IgD-negative memory B cell (primary cell): ENCODE results near the gene CCDC82. TPM values are rescaled to one million over a fixed set of nuclear protein-coding genes. Genes with fewer than 3 reads are reported as not detected.
A peak's percentile ranks its signal among the peaks of the same experiment; 100 is the strongest.

Experiments
- H3K27ac Mint-ChIP-seq, 3 donors: one replicate each; pipeline ENCODE4 v1.8.0; 2020 to 2022; ENCODE audit warnings: mild to moderate bottlenecking in 3 of 3, mixed read lengths in 3 of 3, moderate library complexity in 1 of 3
- H3K27me3 Mint-ChIP-seq: one replicate; pipeline ENCODE4 v1.8.0; 2021; ENCODE audit warnings: mixed read lengths
- H3K36me3 Mint-ChIP-seq: one replicate; pipeline ENCODE4 v1.8.0; 2020; ENCODE audit warnings: mild to moderate bottlenecking, mixed read lengths
- H3K4me1 Mint-ChIP-seq, 3 donors: one replicate each; pipeline ENCODE4 v1.8.0; 2020 to 2022; ENCODE audit warnings: mixed read lengths in 3 of 3, mild to moderate bottlenecking in 1 of 3
- H3K4me3 Mint-ChIP-seq, 4 donors: one replicate each; pipeline ENCODE4 v1.8.0; 2020 to 2022; ENCODE audit warnings: mild to moderate bottlenecking in 4 of 4, mixed read lengths in 4 of 4, moderate library complexity in 3 of 4
- H3K9me3 Mint-ChIP-seq, 3 donors: one replicate each; pipeline ENCODE4 v1.8.0; 2020 to 2021; ENCODE audit warnings: mixed read lengths in 3 of 3, mild to moderate bottlenecking in 1 of 3
- polyA plus RNA-seq: library from polyadenylated mRNA; unstranded; fragments of 300-500 nt; fragmentation: Illumina TruSeq; gene quantifications from one replicate; pipeline ENCODE4 v1.2.3, GENCODE V29; 2021

CCDC82 gene
- polyA plus RNA-seq, 1 donor from 2014 or later, result 24.0 TPM

DNA sequence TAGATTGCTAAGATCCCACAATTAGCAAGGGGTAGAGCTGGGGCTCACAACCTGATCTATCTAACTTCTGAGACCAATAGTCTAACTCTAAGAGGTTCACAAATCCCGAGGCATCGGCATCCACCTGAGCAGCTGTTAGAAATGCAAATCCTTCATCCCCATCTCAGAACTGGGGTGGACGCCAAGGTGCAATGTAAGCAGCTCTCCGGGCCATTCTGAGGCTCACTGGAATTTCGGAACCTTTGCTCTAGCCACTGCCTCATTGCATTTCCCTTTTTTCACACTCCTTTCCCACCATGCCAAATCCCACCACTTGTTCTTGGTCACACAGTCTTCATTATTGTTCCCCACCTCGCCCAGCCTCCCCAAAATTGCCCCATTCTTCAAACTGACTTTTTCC, 76.5 kb downstream of the CCDC82 start:
- H3K27me3 Mint-ChIP-seq, result no peaks in the 10 kb centered on the region
- no peak overlapping the region for H3K27ac Mint-ChIP-seq
- H3K36me3 Mint-ChIP-seq, result peaks cover 4% of the 10 kb centered on the region
- peak overlapping the region in 1 of 4 donors; percentile 69 for H3K4me3 Mint-ChIP-seq
- H3K9me3 Mint-ChIP-seq, result no peaks in the 10 kb centered on the region
- peaks cover 21 to 68% (median 54%) of the 10 kb centered on the region in 3 donors for H3K4me1 Mint-ChIP-seq

DNA sequence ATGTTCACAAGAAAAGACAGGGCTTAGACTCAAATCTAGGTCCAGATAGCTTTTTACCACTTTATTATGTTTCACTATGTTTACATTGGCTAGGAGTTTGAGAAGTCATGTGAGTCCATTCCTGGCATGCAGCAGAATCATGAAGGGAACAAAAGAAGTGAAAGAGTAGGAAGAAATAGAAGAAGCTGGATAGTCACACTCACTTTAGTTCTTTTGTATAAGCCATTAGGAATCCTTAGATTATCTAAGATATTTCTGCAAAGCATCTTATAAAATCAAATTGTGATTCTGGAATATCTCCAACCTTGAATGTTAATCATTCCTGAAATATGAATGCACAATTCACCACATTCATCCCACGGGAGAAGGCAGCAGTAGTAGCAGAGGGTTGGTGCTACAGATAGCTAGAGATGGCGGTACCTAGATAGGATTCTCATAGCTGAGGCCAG, 78.6 kb downstream of the CCDC82 start:
- peaks cover 27 to 58% (median 56%) of the 10 kb centered on the region in 3 donors for H3K4me1 Mint-ChIP-seq
- H3K4me3 Mint-ChIP-seq, result no peak overlapping the region
- no peaks in the 10 kb centered on the region for H3K9me3 Mint-ChIP-seq
- no peaks in the 10 kb centered on the region for H3K27me3 Mint-ChIP-seq
- H3K36me3 Mint-ChIP-seq, result peaks cover 2% of the 10 kb centered on the region
- peak overlapping the region in 1 of 3 donors; percentile 74 for H3K27ac Mint-ChIP-seq

DNA sequence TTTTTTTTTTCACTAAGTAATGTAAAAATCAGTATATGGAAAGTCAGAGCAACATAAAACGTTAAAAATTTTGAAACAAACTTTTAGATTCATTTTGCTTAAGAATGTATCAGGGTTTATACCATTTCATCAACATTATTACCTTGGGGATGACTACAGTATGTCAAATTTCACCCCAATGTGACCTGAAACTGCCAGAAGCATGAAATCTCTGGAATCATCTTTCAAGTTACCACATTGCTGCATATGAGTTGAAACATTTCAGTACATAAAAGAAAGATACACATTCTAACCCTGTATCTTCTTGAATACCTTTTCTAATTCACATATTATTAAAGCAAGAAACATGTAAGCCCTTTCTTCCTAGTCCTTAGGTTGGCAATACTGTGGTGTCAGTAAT, 79.5 kb downstream of the CCDC82 start:
- H3K4me1 Mint-ChIP-seq, result peaks cover 29 to 55% (median 53%) of the 10 kb centered on the region in 3 donors
- no peaks in the 10 kb centered on the region for H3K9me3 Mint-ChIP-seq
- no peak overlapping the region for H3K4me3 Mint-ChIP-seq
- H3K36me3 Mint-ChIP-seq, result peaks cover under 1% of the 10 kb centered on the region
- H3K27ac Mint-ChIP-seq, result no peak overlapping the region
- no peaks in the 10 kb centered on the region for H3K27me3 Mint-ChIP-seq

DNA sequence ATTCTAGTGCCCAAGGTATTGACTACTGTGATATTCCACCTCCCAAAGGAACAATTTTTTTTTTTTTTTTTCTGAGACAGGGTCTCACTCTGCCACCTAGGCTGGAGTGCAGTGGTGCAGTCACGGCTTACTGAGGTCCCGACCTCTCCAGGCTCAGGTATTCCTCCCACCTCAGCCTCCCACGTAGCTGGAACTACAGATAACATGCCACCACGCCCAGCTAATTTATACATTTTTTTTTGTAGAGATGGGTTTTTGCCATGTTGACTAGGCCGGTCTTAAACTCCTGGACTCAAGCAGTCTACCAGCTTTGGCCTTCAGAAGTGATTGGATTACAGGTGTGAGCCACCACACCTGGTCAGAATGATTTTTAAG, 80.1 kb downstream of the CCDC82 start:
- no peak overlapping the region for H3K4me3 Mint-ChIP-seq
- H3K36me3 Mint-ChIP-seq, result no peaks in the 10 kb centered on the region
- no peaks in the 10 kb centered on the region for H3K9me3 Mint-ChIP-seq
- peaks cover 27 to 52% (median 49%) of the 10 kb centered on the region in 3 donors for H3K4me1 Mint-ChIP-seq
- no peaks in the 10 kb centered on the region for H3K27me3 Mint-ChIP-seq
- no peak overlapping the region for H3K27ac Mint-ChIP-seq

DNA sequence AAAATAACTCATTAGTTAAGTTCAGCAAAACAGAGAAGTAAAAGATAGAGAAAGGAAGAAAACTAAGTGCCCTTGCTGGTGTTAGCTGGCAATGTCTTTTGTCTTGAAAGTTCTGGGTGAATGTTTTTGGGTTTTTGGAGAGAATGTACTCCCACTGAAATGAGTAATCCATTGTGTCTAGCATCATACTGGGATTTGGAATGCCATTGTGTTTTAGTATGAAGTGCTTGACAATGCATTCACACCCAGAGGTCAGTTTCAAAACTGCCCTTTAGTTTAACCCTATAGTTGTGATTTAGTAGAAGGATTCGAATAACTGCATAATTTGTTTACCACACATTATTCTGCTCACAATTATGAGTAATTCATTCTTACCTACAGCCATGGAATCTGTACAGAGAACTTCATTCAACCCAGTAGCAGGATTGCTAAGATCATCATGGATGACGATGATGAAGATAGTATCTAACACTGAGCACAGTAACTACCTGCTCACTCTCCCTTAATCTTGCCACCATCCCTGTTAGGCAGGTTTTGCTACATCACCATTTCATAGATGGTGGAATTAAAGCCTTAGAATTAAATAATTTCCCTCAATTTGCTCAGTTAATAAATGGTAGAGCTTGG, 80.6 kb downstream of the CCDC82 start:
- H3K27me3 Mint-ChIP-seq, result no peaks in the 10 kb centered on the region
- H3K27ac Mint-ChIP-seq, result no peak overlapping the region
- peak overlapping the region in 1 of 4 donors; percentile 32 for H3K4me3 Mint-ChIP-seq
- H3K36me3 Mint-ChIP-seq, result no peaks in the 10 kb centered on the region
- H3K4me1 Mint-ChIP-seq, result peaks cover 22 to 49% (median 47%) of the 10 kb centered on the region in 3 donors
- H3K9me3 Mint-ChIP-seq, result no peaks in the 10 kb centered on the region

DNA sequence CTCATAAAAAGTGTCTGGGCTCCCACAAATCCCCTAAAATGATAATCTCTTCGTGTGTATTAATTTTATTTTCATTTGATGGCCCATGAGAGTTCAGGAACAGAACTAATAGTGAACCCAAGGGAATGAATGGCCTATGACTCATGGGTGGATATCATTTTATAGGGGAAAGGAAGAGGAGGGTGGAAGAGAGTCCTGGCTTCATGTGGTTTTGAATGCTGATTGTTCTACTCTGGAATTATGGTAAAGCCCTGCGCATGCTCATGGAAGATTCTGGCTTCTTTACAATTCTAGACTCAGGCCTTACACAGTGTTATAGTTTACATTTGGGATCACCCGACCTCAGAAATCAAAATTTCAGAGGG, 82.0 kb downstream of the CCDC82 start:
- peaks cover 1% of the 10 kb centered on the region for H3K36me3 Mint-ChIP-seq
- H3K4me3 Mint-ChIP-seq, result no peak overlapping the region
- no peaks in the 10 kb centered on the region for H3K27me3 Mint-ChIP-seq
- H3K4me1 Mint-ChIP-seq, result peaks cover 18 to 50% (median 49%) of the 10 kb centered on the region in 3 donors
- no peaks in the 10 kb centered on the region for H3K9me3 Mint-ChIP-seq
- no peak overlapping the region for H3K27ac Mint-ChIP-seq

DNA sequence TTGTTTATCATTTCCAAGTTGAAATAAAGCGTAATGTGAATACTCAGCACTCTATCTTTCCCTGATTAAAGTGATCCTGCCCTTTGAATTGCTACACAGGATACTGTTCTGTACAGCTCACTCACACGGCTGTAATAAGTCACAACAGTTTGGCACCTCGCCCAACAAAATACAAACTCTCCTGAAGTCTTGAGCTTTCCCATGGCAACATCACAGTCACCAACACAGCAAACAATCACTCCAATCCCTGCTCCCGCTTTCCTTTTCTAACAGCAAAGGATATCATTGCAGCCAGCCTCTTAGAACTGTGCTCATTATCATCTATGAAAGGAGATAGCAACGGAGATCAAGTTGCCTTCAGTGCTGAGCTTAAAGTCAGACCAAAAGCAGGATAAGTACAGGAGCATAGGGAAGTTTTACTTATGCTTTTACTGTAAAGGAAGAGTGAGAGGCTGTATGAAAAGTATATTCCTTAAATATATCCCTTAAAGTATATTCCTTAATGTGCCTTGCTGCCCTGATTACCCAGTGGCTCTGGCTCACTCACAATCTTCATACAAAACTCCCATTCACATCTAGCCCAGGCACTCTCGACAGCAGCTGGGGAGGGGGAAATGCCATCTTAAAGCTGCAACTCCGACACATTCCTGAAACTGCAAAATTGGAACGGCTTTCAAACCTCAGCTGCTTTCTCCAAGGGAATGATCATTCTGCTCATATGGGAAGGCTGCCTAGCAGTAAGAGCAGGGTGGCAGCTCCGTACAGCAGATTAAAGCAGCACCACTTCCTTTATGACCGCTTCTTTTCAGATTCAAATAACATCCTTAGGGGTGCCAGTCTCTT, 82.6 kb downstream of the CCDC82 start:
- Mint-ChIP-seq H3K9me3 (no peaks in the 10 kb centered on the region), H3K27me3 (no peaks in the 10 kb centered on the region), H3K27ac (no peak overlapping the region), H3K4me1 (peaks cover 24 to 50% (median 49%) of the 10 kb centered on the region in 3 donors), H3K4me3 (peak overlapping the region in 2 of 4 donors; percentile 10 to 12), H3K36me3 (peaks cover 1% of the 10 kb centered on the region)

DNA sequence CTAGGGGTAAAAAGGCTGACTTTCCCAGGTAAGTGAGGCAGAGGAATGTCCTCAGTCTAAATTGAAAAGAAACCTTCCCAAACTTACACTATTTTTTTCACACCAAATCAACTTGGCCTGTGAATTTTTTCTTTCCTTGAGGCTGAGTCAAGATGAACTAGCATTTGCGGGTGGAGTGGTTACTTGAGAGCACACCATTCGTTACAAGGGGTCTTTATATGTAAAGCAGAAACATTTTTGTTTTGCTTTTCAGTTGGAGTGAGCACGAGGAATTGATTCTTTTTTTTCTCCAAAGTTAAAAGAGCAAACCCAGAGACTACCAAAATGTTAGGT, 83.1 kb downstream of the CCDC82 start:
- peak overlapping the region in 1 of 4 donors; percentile 10 for H3K4me3 Mint-ChIP-seq
- H3K27me3 Mint-ChIP-seq, result no peaks in the 10 kb centered on the region
- no peaks in the 10 kb centered on the region for H3K9me3 Mint-ChIP-seq
- H3K27ac Mint-ChIP-seq, result no peak overlapping the region
- peaks cover 1% of the 10 kb centered on the region for H3K36me3 Mint-ChIP-seq
- H3K4me1 Mint-ChIP-seq, result peaks cover 25 to 52% (median 49%) of the 10 kb centered on the region in 3 donors

DNA sequence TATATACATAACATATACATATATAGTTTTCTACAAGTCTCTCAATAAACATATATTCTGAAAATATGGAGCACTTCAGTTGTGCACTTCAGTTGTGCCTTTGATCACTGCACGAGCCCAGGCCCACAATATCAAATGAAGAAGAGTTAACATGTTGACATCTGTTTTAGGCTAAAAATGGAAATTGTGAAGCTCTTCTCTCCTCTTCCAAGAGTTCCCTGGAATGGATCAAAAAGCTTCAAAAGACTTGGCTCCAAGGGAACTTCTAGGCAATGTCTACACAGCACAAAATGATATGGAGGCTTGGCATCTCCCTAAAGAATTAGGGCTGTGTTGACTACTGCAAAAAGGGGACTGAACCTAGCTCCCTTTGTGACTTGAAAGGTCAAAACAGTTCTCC, 83.6 kb downstream of the CCDC82 start:
- Mint-ChIP-seq H3K9me3 (no peaks in the 10 kb centered on the region), H3K27ac (no peak overlapping the region), H3K27me3 (no peaks in the 10 kb centered on the region), H3K4me3 (no peak overlapping the region), H3K4me1 (peaks cover 25 to 49% (median 45%) of the 10 kb centered on the region in 3 donors), H3K36me3 (peaks cover 1% of the 10 kb centered on the region)

DNA sequence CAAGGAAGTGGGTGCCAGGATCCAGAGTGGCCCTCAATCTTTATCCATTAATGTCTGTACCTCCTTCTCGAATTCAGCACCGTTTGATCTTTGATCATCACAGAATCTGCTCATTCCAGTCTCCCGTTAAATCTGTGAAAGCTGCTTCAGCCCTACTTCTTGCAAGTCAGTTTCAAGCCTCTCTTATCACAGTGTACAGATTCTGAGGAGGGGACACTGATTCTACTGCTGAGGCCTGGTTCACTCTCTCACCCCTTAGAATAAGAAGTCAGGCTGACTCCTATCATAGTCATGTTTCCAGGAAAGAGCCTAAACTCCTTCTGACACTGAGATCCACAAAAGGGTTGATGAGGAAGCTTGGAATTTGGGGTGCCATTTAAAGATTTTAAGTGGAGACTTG, 85.7 kb downstream of the CCDC82 start:
- H3K27ac Mint-ChIP-seq, result peak overlapping the region in 1 of 3 donors; percentile 54
- peaks cover 0 to 1% (median 0%) of the 10 kb centered on the region in 3 donors for H3K9me3 Mint-ChIP-seq
- H3K36me3 Mint-ChIP-seq, result peaks cover 1% of the 10 kb centered on the region
- no peak overlapping the region for H3K4me3 Mint-ChIP-seq
- H3K27me3 Mint-ChIP-seq, result no peaks in the 10 kb centered on the region
- H3K4me1 Mint-ChIP-seq, result peaks cover 31 to 52% (median 47%) of the 10 kb centered on the region in 3 donors

DNA sequence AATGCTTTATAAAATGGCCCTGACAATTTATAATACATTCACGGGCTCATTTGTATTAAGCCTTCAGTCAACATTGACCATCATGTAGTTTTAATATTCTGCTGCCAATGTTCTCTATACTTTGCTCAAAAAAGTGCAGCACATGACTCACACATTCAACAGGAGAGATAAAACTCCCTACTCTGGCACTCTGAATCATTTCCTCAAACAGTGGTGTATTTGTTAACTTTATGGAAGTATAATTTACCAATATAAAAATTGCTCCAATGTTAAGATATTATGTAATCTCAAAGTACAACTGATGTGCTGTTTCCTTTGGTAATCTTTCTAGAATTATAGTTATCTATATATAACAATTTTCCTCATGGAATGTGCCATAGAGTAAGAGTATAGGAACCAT, 86.6 kb downstream of the CCDC82 start:
- peaks cover 26 to 52% (median 48%) of the 10 kb centered on the region in 3 donors for H3K4me1 Mint-ChIP-seq
- H3K27ac Mint-ChIP-seq, result peak overlapping the region in 1 of 3 donors; percentile 54
- H3K4me3 Mint-ChIP-seq, result no peak overlapping the region

More for the DNA sequence above, 86.6 kb downstream of the CCDC82 start:
- Mint-ChIP-seq H3K27me3 (no peaks in the 10 kb centered on the region), H3K9me3 (peaks cover 0 to 1% (median 0%) of the 10 kb centered on the region in 3 donors), H3K36me3 (peaks cover 1% of the 10 kb centered on the region)

Other genes with a start within 250 kb of the CCDC82 start
- gene MAML2, start 46.7 kb downstream of the CCDC82 start, polyA plus RNA-seq, result 9.3 TPM
- 2.7 TPM for gene JRKL, start 101 bp upstream of the CCDC82 start, polyA plus RNA-seq